Measurements from ENCODE around the gene TRIM17.

GRCh38 chr1:228434689-228435088 is 18.0 kb upstream of the TRIM17 start:
- TF ChIP-seq CTCF (tag by site-specific recombination; IDR thresholded peaks at IDR 0.05) (no peak), GLI4 (tag by site-specific recombination; IDR thresholded peaks at IDR 0.05) (no peak), ZFP69B (tag by site-specific recombination; IDR thresholded peaks at IDR 0.05) (no peak), ZNF776 (tag by site-specific recombination; IDR thresholded peaks at IDR 0.05; ENCODE audit: borderline replicate concordance) (no peak), ZNF184 (tag by site-specific recombination; IDR thresholded peaks at IDR 0.05) (no peak), YY1 (tag by site-specific recombination; IDR thresholded peaks at IDR 0.05) (no peak), ZNF449 (tag by site-specific recombination; IDR thresholded peaks at IDR 0.05) (no peak), ZBTB6 (tag by site-specific recombination; IDR thresholded peaks at IDR 0.05) (no peak), ZSCAN23 (tag by site-specific recombination; IDR thresholded peaks at IDR 0.05) (no peak), PBX3 (CRISPR knock-in tag; IDR thresholded peaks at IDR 0.05) (no peak), ZNF416 (tag by site-specific recombination; IDR thresholded peaks at IDR 0.05) (no peak)

Measured in HEK293 (cell line).